ENCODE results near the gene FOXP2. TPM values are rescaled to one million over a fixed set of nuclear protein-coding genes. Genes with fewer than 3 reads are reported as not detected.

The FOXP2 gene
- total and polyA plus RNA-seq, 2 donors (not counting 1 experiment from before 2014, with no cell fraction given) = not detected

DNA sequence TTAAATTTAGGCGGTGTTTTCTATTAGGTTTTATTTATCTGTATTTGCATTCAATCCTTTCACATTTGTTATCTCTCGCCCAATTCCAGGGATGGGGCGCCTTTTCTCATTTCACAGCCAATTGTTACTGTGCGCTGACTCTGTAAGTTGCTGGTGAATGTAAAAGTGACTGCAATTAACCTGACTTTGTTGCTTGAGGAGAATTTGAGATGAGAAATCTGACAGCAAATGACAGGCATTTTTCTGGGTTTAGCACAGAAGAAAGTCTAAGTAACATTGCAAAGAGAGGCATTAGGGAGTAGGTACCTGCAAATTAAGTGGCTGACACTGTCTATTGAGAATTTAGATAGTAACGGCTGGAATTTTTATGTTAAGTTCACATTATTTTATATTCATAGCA, 16.6 kb downstream of the FOXP2 start:
- Histone ChIP-seq H3K27ac (ENCODE audit: low read length in 2 of 2) (no peak overlapping the region), H3K27me3 (replicated peaks in 1 of 4; ENCODE audit: control extremely low read depth in 1 of 4, control insufficient read depth in 3 of 4, insufficient read depth in 4 of 4, low read length in 3 of 4) (no peaks in the 10 kb centered on the region), H3K4me2 (replicated peaks; ENCODE audit: low read depth, low read length, poor library complexity, severe bottlenecking) (no peak overlapping the region), H4K20me1 (ENCODE audit: control insufficient read depth, insufficient read depth, low read length, poor library complexity, severe bottlenecking) (no peaks in the 10 kb centered on the region), H3K4me3 (ENCODE audit: control extremely low read depth in 1 of 5, extremely low read depth in 1 of 5, insufficient read depth in 1 of 5, low read depth in 2 of 5, low read length in 4 of 5) (no peak overlapping the region), H3K9me3 (ENCODE audit: control extremely low read depth in 1 of 3, control insufficient read depth in 2 of 3, insufficient read depth in 1 of 3, low read length in 2 of 3) (no peaks in the 10 kb centered on the region), H2AFZ (ENCODE audit: insufficient read depth, low read depth, low read length, poor library complexity, severe bottlenecking) (no peak overlapping the region), H3K36me3 (replicated peaks in 1 of 2; ENCODE audit: control extremely low read depth in 1 of 2, control insufficient read depth in 1 of 2, extremely low read depth in 1 of 2, insufficient read depth in 2 of 2, low read length in 1 of 2) (no peaks in the 10 kb centered on the region), H3K79me2 (ENCODE audit: control insufficient read depth, insufficient read depth, low read length) (no peaks in the 10 kb centered on the region), H3K4me1 (ENCODE audit: control insufficient read depth in 2 of 2, insufficient read depth in 2 of 2, low read length in 2 of 2) (no peaks in the 10 kb centered on the region), H3K9ac (ENCODE audit: low read length) (no peak overlapping the region)
- H3K27me3 Mint-ChIP-seq = no peaks in the 10 kb centered on the region
- ATAC-seq (ENCODE audit: low read depth) (no peak), DNase-seq (no peak)
- no peaks in the 10 kb centered on the region for H3K4me1 Mint-ChIP-seq
- no peak overlapping the region for H3K4me3 Mint-ChIP-seq
- H3K9me3 Mint-ChIP-seq (ENCODE audit: insufficient read depth) = no peaks in the 10 kb centered on the region
- WGBS (ENCODE audit: insufficient coverage) = 100% methylated on average over 1 of the region's 5 CpGs
- H3K27ac Mint-ChIP-seq = no peak overlapping the region
- intact Hi-C loops (cut with micrococcal nuclease) = no loop called here
- TF ChIP-seq, protein P1, sequence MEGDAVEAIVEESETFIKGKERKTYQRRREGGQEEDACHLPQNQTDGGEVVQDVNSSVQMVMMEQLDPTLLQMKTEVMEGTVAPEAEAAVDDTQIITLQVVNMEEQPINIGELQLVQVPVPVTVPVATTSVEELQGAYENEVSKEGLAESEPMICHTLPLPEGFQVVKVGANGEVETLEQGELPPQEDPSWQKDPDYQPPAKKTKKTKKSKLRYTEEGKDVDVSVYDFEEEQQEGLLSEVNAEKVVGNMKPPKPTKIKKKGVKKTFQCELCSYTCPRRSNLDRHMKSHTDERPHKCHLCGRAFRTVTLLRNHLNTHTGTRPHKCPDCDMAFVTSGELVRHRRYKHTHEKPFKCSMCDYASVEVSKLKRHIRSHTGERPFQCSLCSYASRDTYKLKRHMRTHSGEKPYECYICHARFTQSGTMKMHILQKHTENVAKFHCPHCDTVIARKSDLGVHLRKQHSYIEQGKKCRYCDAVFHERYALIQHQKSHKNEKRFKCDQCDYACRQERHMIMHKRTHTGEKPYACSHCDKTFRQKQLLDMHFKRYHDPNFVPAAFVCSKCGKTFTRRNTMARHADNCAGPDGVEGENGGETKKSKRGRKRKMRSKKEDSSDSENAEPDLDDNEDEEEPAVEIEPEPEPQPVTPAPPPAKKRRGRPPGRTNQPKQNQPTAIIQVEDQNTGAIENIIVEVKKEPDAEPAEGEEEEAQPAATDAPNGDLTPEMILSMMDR (IDR thresholded peaks at IDR 0.05) = no peak
- TF ChIP-seq EZH2 (IDR thresholded peaks at IDR 0.05; ENCODE audit: borderline replicate concordance, insufficient read depth, low read depth, low read length, poor library complexity, severe bottlenecking) = no peak
- CTCF ChIA-PET = no interaction called here
- POLR2A ChIA-PET = no interaction called here

DNA sequence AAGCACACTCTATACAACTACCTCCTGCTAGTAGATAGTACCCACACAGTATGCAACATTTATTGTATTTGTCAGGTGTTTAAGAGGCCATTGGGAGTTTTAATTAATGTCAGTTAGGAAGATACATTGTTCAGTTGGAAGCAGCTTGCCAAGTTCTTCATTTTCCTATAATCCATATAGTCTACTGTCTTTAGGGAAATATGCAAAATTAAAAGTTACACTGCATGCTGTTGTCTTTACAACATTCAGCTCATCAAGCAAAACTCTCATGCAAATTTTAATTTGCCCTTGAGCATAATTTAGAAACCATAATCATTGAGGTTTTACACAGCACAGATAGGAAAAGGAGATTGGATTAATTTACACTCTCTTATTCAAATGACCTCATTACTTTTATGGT, 17.4 kb downstream of the FOXP2 start:
- Histone ChIP-seq H3K79me2 (ENCODE audit: control insufficient read depth, insufficient read depth, low read length) (no peaks in the 10 kb centered on the region), H3K4me3 (ENCODE audit: control extremely low read depth in 1 of 5, extremely low read depth in 1 of 5, insufficient read depth in 1 of 5, low read depth in 2 of 5, low read length in 4 of 5) (no peak overlapping the region), H3K4me2 (replicated peaks; ENCODE audit: low read depth, low read length, poor library complexity, severe bottlenecking) (no peak overlapping the region), H3K4me1 (ENCODE audit: control insufficient read depth in 2 of 2, insufficient read depth in 2 of 2, low read length in 2 of 2) (no peaks in the 10 kb centered on the region), H3K27ac (ENCODE audit: low read length in 2 of 2) (no peak overlapping the region), H2AFZ (ENCODE audit: insufficient read depth, low read depth, low read length, poor library complexity, severe bottlenecking) (no peak overlapping the region), H4K20me1 (ENCODE audit: control insufficient read depth, insufficient read depth, low read length, poor library complexity, severe bottlenecking) (no peaks in the 10 kb centered on the region), H3K36me3 (replicated peaks in 1 of 2; ENCODE audit: control extremely low read depth in 1 of 2, control insufficient read depth in 1 of 2, extremely low read depth in 1 of 2, insufficient read depth in 2 of 2, low read length in 1 of 2) (no peaks in the 10 kb centered on the region), H3K9me3 (ENCODE audit: control extremely low read depth in 1 of 3, control insufficient read depth in 2 of 3, insufficient read depth in 1 of 3, low read length in 2 of 3) (no peaks in the 10 kb centered on the region), H3K27me3 (replicated peaks in 1 of 4; ENCODE audit: control extremely low read depth in 1 of 4, control insufficient read depth in 3 of 4, insufficient read depth in 4 of 4, low read length in 3 of 4) (no peaks in the 10 kb centered on the region), H3K9ac (ENCODE audit: low read length) (no peak overlapping the region)
- Mint-ChIP-seq H3K4me3 (no peak overlapping the region), H3K4me1 (no peaks in the 10 kb centered on the region), H3K27ac (no peak overlapping the region), H3K9me3 (ENCODE audit: insufficient read depth) (no peaks in the 10 kb centered on the region), H3K27me3 (no peaks in the 10 kb centered on the region)
- CTCF ChIA-PET = no interaction called here
- ATAC-seq (ENCODE audit: low read depth) = no peak
- TF ChIP-seq, protein P1 (IDR thresholded peaks at IDR 0.05) = no peak
- no peak for TF ChIP-seq EZH2 (IDR thresholded peaks at IDR 0.05; ENCODE audit: borderline replicate concordance, insufficient read depth, low read depth, low read length, poor library complexity, severe bottlenecking)
- intact Hi-C loops (cut with micrococcal nuclease) = no loop called here
- POLR2A ChIA-PET = no interaction called here
- no peak for DNase-seq

Measured in B cell (primary cell).